HEK293 (cell line): ENCODE data around the gene ALAD.

Experiments
- AEBP2 ChIP-seq: fragments of 450-650 bp; formaldehyde crosslinking; IDR thresholded peaks from 2 replicates; pipeline ENCODE4 v1.5.1; 2016; ENCODE audit warnings: missing biosample characterization, missing genetic modification characterization, borderline replicate concordance
- BCL11A ChIP-seq: fragments of 450-650 bp; formaldehyde crosslinking; IDR thresholded peaks from 2 replicates; pipeline ENCODE4 v1.5.1; 2016; ENCODE audit warnings: low read depth, missing biosample characterization, missing genetic modification characterization
- CTCF ChIP-seq: fragments of 450-650 bp; formaldehyde crosslinking; IDR thresholded peaks from 2 replicates; pipeline ENCODE4 v1.5.1; 2016; ENCODE audit warnings: missing biosample characterization, missing genetic modification characterization
- HOXA7 ChIP-seq: sonication (generic); formaldehyde crosslinking; IDR thresholded peaks from 2 replicates; pipeline ENCODE4 v1.8.1; 2022; ENCODE audit warnings: missing genetic modification reagents, borderline replicate concordance
- SETDB1 ChIP-seq: IDR thresholded peaks from one replicate; pipeline ENCODE4 v1.6.1; 2017; ENCODE audit warnings: mild to moderate bottlenecking, low read length, moderate library complexity, mixed read lengths; ENCODE audit not compliant: insufficient read length
- YY1 ChIP-seq: fragments of 450-650 bp; formaldehyde crosslinking; IDR thresholded peaks from 2 replicates; pipeline ENCODE4 v1.5.1; 2018; ENCODE audit warnings: missing biosample characterization, missing genetic modification characterization
- ZNF140 ChIP-seq: fragments of 450-650 bp; formaldehyde crosslinking; IDR thresholded peaks from 2 replicates; pipeline ENCODE4 v1.5.1; 2016; ENCODE audit warnings: missing biosample characterization, missing genetic modification characterization
- ZNF274 ChIP-seq, 2 experiments: fragments of 200-500 bp in 1 of 2; fragments of 450-650 bp in 1 of 2; sonication (Bioruptor generic) in 1 of 2; formaldehyde crosslinking in 1 of 2; IDR thresholded peaks; 2 replicates each; pipeline versions ENCODE4 v1.5.1 to v1.6.1; 2014 to 2016; ENCODE audit warnings: borderline replicate concordance in 1 of 2, inconsistent platforms in 1 of 2, low read length in 1 of 2, missing biosample characterization in 1 of 2, missing genetic modification characterization in 1 of 2
- ZNF416 ChIP-seq: fragments of 450-650 bp; formaldehyde crosslinking; IDR thresholded peaks from 2 replicates; pipeline ENCODE4 v1.5.1; 2016; ENCODE audit warnings: missing biosample characterization, missing genetic modification characterization
- ZNF707 ChIP-seq: fragments of 450-650 bp; formaldehyde crosslinking; IDR thresholded peaks from 2 replicates; pipeline ENCODE4 v1.5.1; 2016; ENCODE audit warnings: missing biosample characterization, missing genetic modification characterization
- ZNF768 ChIP-seq: fragments of 450-650 bp; formaldehyde crosslinking; IDR thresholded peaks from 2 replicates; pipeline ENCODE4 v1.5.1; 2018; ENCODE audit warnings: missing biosample characterization, mild to moderate bottlenecking, missing genetic modification characterization
- TF ChIP-seq, protein P1 (sequence below): fragments of 450-650 bp; IDR thresholded peaks from 2 replicates; pipeline ENCODE4 v1.5.1; 2018; ENCODE audit warnings: missing biosample characterization, missing genetic modification characterization

DNA sequence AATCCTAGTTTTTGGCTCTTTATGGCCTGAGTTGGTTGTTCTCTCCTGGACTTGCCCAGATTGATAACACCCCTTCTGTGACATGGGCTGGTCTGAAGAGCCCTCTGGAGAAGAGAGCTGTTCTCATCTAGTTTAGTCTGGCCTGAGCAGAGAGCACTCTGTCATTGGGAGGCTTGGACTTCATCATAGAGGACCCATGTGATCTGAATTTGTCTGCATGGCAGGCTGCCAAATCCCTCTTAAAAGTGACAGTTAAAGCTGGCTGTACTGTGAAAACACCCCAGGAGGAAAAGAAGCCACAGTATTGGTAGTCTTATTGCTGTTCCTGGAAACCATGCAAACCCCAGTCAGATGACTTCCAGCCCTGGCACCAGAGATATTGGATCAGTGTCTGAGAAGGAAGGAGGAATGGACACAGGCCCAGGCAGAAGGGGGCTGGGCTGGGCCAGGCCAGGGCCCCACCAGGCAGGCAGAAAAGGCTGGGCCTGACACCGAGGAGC lies 57.3 kb downstream of the ALAD start:
- no peak for TF ChIP-seq ZNF416
- TF ChIP-seq ZNF768 (tag by site-specific recombination) = no peak
- no peak for TF ChIP-seq AEBP2
- TF ChIP-seq ZNF140 (tag by site-specific recombination) = no peak
- TF ChIP-seq CTCF (tag by site-specific recombination) = no peak
- no peak for TF ChIP-seq YY1 (tag by site-specific recombination)
- TF ChIP-seq HOXA7 (CRISPR knock-in tag) = no peak
- TF ChIP-seq BCL11A (tag by site-specific recombination) = no peak
- TF ChIP-seq, protein P1, sequence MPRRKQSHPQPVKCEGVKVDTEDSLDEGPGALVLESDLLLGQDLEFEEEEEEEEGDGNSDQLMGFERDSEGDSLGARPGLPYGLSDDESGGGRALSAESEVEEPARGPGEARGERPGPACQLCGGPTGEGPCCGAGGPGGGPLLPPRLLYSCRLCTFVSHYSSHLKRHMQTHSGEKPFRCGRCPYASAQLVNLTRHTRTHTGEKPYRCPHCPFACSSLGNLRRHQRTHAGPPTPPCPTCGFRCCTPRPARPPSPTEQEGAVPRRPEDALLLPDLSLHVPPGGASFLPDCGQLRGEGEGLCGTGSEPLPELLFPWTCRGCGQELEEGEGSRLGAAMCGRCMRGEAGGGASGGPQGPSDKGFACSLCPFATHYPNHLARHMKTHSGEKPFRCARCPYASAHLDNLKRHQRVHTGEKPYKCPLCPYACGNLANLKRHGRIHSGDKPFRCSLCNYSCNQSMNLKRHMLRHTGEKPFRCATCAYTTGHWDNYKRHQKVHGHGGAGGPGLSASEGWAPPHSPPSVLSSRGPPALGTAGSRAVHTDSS (tag by site-specific recombination) = no peak
- no peak for TF ChIP-seq ZNF274 (IDR thresholded peaks at IDR 0.05; ENCODE audit: low read length)
- no peak for TF ChIP-seq ZNF274 (tag by site-specific recombination; IDR thresholded peaks at IDR 0.05; ENCODE audit: borderline replicate concordance)
- TF ChIP-seq SETDB1 = no peak
- no peak for TF ChIP-seq ZNF707 (tag by site-specific recombination)
